Stimulated activated CD4-positive, alpha-beta T cell treated with anti-CD3 and anti-CD28 coated beads, TNF-alpha, amount 100 ng/mL, for 1 hour (primary cell): Measurements from ENCODE around the gene EGFR.
"Not testable (repeated sequence)": the region's sequence is repeated elsewhere in the genome, so short reads cannot be mapped to it uniquely, and the experiment has no call there.

Experiments
- DNase-seq, 3 donors: peaks; one replicate each; pipeline ENCODE4 v3.0.0-alpha.2; 2020; ENCODE audit warnings: low read depth in 3 of 3, low spot score in 1 of 3

Gene EGFR

DNA sequence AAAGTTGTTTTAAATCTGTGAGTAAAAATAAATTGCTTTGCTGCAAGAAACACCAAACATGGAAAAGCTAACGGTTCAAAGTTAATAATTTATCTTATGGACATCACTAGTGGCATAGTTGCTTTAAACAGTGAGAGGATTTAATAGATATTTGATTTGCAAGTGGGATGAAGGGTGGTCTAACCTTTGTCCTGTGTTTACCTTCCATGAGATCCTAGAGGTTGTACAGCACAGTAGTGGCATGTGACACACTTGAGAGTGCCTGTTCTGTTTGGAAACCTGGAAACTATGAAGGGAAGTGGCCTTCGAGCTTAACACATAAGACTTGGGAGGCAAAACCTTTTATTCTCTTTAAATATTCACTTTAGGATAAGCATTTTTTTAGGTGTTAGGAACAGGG is 16.0 kb downstream of the EGFR start:
- DNase-seq = no peak

DNA sequence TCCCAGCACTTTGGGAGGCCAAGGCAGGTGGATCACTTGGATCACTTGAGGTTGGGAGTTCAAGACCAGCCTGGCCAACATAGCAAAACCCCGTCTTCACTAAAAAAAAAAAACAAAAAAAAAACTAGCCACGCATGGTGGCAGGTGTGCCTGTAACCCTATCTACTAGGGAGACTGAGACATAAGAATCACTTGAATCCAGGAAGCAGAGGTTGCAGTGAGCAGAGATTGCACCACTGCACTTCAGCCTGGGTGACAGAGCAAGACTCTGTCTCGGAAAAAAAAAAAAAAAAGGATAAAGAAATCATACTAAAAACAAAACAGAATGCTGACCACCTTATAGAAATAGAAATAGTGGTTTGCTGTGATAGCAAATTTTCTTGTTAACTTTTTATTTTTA is 16.6 kb downstream of the EGFR start:
- not testable (repeated sequence) for DNase-seq

DNA sequence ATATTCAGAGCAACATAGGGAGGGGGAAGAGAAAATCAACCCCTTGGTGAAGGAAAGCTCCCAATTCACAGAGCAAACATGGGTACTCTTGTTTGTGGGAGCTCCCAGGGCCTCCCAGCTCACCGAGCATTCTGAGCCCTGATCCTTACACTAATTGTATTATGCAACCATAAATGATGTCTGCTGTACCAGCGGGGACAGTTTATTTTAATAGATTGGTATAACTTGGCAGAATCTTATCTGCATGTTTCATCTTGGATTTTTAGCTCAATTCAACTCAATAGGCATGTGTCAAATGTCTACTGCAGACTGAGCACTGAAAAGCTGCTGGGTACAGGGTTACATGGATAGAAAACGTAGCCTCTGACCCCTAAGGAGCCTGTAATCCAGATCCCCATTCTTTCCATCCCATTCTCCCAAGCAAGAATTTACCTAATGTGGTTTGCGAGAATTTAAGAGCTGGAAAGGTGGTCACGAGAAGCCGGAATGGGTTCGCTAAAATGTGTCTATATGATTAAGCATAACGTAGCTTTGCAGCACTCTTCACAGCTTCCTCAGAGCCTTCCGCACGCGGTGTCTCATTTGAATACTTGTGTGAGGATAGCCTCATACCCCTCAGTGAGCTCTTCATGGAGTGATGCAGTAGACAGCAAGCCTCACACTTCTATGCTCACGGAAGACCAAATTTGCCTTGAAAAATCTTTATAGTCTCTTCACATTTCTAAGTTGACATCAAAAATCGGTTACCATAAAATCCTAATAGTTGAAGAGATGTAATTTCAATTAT is 18.3 kb downstream of the EGFR start:
- no peak for DNase-seq

DNA sequence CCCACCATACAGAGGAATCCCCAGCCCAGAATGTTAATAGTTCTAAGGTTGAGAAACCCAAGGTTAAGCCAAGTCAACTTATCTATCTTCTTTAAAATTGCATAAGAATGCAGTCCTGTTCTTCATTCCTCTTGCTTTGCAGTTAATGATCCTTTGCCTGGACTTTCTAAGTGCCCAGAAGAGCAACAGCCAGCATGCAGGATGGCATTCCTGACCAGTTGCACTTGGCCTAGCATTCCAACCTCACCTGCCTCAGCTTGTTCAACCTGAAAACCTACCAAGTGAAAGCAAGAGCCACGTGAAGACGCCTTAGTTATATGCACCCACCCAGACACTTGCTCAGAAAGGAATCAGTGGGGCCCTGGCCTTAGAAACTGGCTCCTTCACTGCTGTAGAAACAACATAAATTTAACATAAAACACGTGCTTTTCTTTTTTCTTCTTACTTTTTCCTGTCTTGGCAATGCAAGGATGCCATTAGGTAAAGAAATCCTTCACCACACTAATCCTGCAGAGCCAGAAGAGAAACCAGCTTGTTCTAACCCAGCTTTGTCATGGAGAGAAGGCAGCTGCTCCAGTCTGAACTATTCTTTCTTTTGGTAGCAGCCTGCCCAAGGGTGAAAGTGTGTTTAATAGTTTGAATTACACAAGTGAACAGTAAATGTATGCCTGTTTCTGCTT is 25.0 kb downstream of the EGFR start:
- DNase-seq = no peak

DNA sequence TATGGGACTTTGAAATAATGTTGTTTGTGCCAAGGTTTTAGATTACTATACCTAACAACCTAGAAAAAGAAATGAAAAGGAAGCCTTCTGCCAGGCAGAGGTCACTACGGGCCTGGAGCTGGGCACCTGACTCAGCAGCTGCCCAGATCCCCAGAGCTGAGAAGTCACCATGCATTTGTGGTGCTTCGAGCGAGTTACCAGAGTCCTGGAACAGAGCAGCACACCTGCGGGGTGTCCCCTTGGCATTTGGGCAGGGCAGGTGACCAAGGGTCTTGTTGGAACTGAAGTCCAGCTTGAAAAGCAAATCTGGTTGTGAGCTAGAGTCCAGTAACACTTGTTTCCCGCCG is 25.5 kb downstream of the EGFR start:
- DNase-seq = no peak

DNA sequence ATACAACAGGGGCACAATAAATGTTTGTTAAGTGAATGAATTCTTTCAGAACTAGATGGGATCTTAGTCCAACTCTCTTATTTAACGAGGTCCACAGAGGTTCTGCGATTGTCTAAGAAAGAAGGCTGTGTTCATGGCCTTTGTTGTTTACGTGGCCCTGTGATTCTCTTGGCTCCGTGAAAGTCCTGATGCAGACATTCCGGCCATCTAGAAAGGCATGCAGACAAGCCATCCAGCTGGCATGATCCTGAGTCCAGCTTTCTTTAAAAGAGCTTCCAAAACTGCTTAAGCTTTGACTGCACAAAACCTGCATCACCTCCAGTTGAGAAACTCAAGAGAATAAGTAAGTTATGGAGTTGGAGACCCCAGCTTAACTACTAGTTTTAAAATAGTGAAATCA is 26.0 kb downstream of the EGFR start:
- DNase-seq = no peak

DNA sequence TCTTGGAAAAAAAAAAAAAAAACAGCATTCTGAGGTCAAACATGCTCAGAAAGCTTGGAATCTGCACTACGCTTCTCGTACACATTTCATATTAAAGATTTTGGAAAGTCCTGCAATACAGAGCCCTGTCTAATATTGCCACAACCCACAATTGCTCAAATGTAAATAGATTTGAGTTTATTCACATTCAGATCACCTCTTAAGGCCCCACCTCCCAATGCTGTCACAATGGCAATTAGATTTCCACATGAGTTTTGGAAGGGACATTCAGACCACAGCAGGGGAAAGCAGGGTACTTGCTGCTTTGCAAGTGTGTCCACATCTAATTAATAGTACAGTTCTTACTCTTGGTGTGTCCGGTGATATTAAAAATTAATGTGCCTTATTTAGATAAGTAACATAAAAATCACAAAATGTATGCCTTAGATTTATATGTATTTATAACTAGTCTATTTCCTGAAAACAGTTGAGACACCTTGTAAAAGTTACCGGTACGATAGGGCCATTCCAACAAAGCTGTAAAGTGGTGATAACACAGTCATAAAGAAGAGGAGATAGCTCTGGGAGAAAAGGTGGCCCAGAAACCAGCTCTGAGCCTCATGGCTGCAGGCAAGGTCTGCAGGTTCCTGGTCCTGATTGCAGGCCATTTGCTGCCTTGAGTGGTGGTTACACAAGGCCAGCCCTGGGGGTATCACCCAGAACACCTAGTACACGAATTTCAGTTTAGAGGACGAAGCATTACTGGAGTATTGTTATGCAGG is 27.9 kb downstream of the EGFR start:
- no peak for DNase-seq

DNA sequence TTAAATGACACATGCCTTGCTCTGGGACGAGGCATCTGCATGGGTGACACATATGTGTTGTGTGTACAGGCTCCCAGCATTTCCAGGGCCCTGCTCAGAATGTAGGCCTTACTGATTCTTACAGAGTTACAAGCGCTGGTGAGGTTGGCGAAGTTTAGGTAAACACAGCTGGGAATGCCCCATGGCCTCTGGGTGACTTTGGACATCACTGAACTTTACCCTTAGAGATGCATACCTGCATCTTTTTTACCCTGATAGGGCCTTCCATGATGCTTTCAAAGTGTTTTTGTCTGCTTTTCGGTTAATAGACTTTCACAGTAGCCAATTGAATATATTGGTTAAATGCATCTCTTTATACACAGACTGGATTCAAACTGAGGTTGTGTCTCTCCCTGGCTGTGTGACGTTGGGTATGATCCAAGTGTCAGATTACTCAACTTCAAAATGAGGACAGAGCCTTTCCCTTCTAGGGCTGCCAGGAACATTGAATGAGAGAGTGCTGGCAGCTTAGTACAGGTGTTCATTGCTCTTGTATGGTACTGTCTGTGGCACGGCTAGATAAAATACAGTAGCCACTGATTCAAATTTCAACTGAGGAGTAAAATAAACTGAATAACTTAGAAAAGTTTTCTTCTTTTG is 29.5 kb downstream of the EGFR start:
- DNase-seq = no peak

DNA sequence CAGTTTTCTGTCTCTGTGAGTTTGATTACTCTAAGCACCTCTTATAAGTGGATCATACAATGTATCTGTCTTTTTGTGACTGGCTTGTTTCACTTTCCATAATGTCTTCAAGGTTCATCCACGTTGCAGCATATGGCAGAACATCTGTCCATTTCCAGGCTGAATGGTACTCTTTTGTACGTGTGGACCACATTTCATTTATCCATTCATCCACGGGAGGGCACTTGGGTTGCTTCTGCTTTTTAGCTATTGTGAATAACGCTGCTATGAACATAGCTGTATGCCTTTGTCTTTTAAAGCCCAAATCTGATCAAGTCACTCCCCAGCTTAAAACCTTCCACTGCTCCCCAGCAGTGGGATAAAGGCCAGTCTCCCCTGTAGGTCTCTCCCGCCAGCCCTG is 31.5 kb downstream of the EGFR start:
- no peak for DNase-seq

DNA sequence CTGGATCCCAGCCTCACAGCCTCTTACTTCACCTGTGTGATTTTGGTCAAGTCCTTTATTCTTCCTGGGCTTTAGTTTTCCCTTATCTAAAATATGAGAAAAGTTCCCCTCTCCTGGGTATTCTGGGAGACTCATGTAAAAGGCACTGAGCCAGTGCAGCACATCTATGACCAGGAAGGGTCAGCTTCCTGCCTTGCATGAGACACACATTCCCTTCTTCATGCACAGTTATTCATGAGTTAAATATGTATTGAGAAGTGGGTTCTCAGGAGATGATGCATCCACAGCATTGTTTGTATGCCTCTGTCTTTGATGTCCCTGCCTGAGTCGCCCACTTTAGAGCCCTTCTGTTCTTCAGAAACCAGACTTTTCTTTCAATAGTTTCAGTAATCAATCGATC is 33.3 kb downstream of the EGFR start:
- no peak for DNase-seq

DNA sequence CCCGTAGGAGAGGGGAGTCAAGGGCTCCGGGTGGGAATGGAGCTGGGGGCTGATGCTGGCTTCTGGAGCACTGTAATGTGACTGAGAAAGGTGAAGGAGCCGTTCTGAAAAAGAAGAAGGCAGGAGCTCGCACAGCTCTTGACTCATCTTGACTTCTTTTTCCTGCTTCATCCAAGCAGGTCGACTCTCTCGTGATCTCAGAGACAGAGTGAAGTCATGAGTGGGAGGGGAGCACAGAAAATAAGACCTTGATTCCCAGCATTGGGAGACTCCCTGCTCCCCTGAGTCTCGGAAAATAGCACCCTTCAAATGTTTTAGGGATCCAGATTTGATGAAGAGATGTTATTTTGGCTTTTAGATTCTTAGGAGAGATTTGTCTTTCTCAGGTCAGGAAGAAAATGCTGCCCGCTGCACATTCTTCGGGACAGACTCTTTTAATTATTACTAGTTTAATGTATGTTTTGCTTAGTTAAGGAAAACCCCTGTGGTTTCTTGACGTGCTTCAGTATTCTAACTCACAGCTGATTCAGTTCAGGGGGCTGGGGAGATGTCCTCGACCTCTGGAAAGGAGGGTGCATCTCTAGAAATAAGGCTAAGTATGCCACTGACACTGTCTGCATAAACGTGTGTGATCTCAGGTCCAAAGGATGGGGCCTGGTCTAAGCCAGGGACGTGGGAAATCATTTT is 34.1 kb downstream of the EGFR start:
- DNase-seq = no peak

DNA sequence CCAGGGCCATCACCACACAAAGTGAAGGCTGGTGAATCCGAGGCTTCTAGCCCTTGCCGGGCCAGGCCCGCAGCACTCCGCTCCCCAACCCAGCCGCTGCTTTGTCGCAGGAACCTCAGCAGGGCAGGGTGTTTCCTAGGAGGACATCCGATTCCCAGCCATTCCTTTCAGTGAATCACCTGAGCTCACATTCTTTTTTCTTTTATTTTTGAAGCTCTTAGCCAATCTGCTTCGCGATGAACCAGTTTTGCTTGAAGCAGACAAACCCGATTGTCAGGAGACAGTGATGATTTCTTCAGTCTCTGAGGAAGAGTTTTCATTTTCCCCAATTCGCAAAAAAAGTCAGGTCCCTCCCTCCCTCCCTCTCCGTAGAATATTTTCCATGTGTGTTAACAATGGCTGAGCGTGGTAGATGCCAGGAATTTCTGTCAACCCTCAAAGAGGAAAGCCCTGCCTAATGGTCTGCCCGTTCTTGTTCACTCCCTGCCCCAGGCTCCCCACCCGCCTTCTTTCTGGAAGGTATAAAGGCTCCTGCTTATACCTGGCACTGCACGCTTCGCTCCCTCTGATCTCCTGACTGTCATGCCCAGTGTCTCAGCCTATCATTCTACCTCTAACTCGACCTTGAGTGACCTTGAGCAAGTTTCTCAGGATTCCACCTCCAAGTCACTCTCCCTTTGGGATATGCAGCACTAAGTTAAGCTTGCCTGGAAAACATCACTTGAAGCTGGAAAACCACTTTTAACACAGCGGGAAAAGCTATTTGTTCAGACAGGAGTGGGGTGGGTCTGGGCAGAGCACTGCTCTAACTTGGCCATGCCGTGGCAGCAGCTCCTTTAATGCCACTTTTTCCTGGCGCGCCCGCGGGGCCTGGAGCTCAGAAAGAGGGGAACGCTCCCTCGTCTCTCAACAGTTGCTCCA is 35.1 kb downstream of the EGFR start:
- DNase-seq = no peak

DNA sequence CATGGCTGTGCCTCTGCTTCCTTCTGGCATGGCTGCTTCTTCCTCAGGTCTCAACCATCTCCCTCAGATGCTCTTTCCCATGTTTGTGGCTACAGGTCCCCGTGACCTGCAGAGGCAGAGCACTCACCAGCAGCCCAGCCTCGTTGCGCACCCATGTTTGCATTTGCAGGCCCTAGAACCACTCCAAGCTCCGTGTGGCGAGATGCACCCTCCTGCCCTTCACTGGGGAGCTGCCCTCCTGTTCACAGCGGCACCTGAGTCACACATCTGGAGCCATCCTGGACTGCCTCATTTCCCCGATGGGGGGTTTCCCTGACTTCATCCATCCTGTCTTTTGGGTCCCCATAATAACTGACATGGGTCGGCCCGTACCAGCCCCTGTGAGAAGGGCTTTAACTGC is 35.9 kb downstream of the EGFR start:
- DNase-seq = no peak

DNA sequence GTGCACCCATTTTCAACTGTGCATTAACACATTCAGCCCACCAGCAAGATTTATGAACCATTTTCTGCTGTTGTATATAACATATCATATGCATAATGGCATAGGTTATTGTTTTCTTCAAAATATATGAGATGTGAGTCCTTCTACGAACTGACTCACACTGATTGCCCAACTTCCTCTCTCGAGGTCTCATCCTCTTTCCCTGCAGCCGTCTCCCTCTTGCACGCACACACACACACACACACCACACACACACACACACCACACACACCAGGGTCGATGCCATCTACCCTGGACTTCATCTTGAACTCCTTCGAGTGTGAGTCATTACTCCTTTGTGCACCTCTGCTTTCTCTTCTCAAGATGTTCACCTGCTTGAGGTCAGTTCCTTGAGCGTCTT is 36.7 kb downstream of the EGFR start:
- no peak for DNase-seq

DNA sequence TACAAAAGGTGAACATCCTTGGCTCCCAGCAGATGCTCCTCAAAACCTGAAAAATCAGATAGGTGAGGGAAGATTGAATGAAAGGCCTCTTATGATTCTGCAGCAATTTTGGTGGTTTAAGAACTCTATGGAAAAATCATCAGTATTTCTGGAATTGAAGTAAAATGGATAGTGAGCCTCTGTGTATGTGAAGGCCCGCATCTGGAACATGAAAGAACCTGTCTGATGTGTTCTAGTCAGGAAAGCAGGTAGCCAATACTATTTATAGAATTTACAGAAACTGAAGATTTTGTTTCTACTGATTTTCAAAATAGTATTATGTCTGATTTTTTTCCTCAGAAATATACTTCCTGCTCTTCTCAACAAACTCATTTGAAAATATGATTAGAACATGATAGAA is 37.3 kb downstream of the EGFR start:
- no peak for DNase-seq

DNA sequence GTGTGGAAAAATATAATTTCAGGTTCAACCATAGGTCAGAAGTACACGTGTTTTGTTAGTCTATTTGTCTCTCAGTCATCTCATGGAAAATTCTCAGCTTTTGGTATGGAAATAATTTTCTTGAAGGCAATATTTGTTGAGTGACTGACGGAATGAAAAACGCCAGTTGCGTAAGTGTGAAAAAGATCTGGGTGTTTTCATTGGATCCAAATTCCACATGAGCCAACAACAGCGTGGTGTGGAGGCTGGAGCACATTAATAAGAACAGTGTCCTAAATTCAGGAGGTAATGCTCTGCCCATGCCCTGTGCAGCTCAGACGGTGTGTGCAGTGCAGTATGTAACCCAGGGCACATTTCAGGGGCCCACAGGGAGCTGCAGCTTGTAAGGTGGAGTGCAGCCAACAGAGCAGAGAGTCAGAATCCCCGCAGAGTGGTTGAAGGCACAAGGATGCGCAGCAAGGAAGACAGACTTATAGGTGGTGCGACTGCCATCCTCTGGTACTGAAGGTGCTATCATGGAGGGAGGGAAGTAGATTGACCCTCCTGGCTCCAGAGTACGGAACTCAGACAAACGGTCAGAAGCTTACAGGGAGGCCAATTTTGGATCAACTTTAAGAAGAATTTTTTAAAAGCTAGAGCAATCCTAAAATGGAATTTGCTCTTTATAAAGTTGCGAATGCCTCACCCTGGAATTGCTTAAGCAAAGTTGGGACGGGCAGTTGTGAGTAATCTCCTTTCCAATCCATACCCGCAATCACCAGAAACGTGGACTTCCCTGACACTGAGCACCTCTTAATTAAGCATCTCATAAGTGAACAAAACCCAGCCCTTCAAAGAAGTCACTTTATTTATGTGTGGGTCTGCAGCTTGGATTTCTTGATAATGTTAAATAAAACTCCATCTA is 38.0 kb downstream of the EGFR start:
- DNase-seq = no peak

DNA sequence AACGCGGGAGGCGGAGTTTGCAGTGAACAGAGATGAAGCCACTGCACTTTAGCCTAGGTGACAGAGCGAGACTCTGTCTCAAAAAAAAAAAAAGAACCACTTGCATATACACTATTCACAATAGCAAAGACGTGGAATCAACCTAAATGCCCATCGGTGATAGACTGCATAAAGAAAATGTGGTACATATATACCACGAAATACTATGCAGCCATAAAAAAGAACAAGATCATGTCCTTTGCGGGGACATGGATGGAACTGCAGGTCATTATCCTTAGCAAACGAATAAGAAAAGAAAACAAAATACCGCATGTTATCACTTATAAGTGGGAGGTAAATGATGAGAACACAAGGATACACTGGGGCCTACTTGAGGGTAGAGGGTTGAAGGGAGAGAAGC is 39.5 kb downstream of the EGFR start:
- no peak for DNase-seq

DNA sequence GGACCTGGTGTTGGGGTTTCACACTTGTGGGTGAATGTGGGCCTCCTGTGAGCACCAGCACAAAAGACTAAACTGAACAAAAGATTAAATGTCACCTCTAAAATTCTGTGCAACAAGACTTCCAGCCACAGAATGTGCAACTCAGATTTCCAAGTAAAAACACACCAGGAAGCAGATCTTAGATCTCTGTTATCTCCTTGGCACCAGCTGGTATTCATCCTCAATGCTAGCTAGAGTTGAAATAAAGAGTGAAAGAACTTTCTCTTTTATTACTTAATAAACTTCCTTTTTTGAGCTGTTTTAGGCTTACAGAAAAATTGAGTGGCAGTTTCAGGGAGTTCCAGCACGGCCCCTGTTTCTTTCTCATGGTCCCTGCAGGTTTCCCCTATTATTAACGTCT is 40.2 kb downstream of the EGFR start:
- no peak for DNase-seq

DNA sequence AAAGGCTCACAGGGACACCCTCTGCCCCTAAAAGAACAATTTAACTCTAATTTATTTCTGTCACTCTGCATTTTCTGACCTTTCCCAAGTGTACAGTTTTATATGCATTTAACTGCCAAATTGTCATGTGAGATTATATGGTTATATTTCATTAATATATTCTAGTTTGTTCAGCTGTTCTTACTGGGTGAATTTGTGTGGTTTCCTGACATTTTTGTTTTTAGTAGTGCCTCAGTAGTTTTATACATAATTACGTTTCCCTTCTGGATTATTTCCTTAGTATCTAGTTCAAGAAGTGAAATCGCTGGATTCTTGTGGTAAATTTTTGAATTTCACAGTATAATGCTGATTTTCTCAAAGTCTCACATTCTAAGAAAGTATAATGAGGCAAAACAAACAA is 41.3 kb downstream of the EGFR start:
- no peak for DNase-seq
